Tibial nerve (tissue), 4 donors: Measurements from ENCODE around the gene JAM2.

Experiments
- CTCF ChIP-seq, 5 experiments: fragments of 200-600 bp in 3 of 5; fragments of 450-650 bp in 2 of 5; sonication (generic) in 3 of 5; IDR thresholded peaks; one replicate each; pipeline ENCODE4 v1.5.1; 2016 to 2019; ENCODE audit warnings: antibody characterized with exemption in 5 of 5, mild to moderate bottlenecking in 3 of 5, moderate library complexity in 2 of 5
- EP300 ChIP-seq, 2 donors: sonication (generic); formaldehyde crosslinking; IDR thresholded peaks; one replicate each; pipeline ENCODE4 v1.6.1; 2017; ENCODE audit warnings: antibody characterized with exemption in 2 of 2, mild to moderate bottlenecking in 1 of 2

- TF ChIP-seq EP300 (IDR thresholded peaks at IDR 0.05), result no peak
- TF ChIP-seq CTCF (IDR thresholded peaks at IDR 0.05), result no peak
These were observed 19.9 kb upstream of the JAM2 start for GRCh38 chr21:25619198-25619597.
